ENCODE measurements around the gene SAMD8.
"Not testable (repeated sequence)": the region's sequence is repeated elsewhere in the genome, so short reads cannot be mapped to it uniquely, and the experiment has no call there.

The SAMD8 gene

GRCh38 chr10:75187961-75188426, 76.5 kb downstream of the SAMD8 start:
- intact Hi-C loops (cut with DNase I), result loop anchor here (2.0 kb wide), 1 partner anchor 43 kb away; no protein-coding TSS in a partner anchor
- peak in 6 of 10 donors; percentile 15 to 90 (median 38) for DNase-seq

DNA sequence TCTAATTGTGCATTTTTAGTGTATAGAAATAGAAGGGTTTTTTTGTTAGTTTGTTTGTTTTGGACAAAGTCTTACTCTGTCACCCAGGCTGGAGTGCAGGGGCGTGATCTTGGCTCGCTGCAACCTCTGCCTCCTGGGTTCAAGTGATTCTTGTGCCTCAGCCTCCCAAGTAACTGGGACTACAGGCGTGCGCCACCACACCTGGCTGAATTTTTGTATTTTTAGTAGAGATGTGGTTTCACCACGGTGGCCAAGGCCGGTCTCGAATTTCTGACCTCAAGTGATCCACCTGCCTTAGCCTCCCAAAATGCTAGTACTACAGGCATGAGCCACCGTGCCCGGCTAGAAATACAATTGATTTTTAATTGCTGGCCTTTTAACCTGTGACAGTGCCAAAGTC, 77.1 kb downstream of the SAMD8 start:
- intact Hi-C loops (cut with DNase I), result loop anchor here (2.0 kb wide), 1 partner anchor 42 kb away; no protein-coding TSS in a partner anchor

GRCh38 chr10:75189266-75190096, 78.0 kb downstream of the SAMD8 start:
- no peak for DNase-seq
- intact Hi-C loops (cut with DNase I), result loop anchor here (2.0 kb wide), 1 partner anchor 41 kb away; no protein-coding TSS in a partner anchor

More for the DNA sequence above, 77.1 kb downstream of the SAMD8 start:
- DNase-seq, result not testable (repeated sequence)

GRCh38 chr10:75191821-75192568, 80.5 kb downstream of the SAMD8 start:
- DNase-seq, result no peak
- intact Hi-C loops (cut with DNase I), result no loop called here

- intact Hi-C loops (cut with DNase I); DNase-seq: not testable (repeated sequence)
Observed at GRCh38 chr10:75194625-75195024, 83.2 kb downstream of the SAMD8 start.

GRCh38 chr10:75195035-75195763, 83.7 kb downstream of the SAMD8 start:
- intact Hi-C loops (cut with DNase I), result no loop called here
- DNase-seq, result peak in 1 of 10 donors; percentile 29

GRCh38 chr10:75197066-75197465, 85.6 kb downstream of the SAMD8 start:
- DNase-seq, result peak in 1 of 10 donors; percentile 27
- intact Hi-C loops (cut with DNase I), result no loop called here

GRCh38 chr10:75197906-75198305, 86.5 kb downstream of the SAMD8 start:
- peak in 6 of 10 donors; percentile 25 to 92 (median 40) for DNase-seq
- intact Hi-C loops (cut with DNase I), result no loop called here

GRCh38 chr10:75199949-75200348, 88.5 kb downstream of the SAMD8 start:
- intact Hi-C loops (cut with DNase I); DNase-seq: not testable (repeated sequence)

DNA sequence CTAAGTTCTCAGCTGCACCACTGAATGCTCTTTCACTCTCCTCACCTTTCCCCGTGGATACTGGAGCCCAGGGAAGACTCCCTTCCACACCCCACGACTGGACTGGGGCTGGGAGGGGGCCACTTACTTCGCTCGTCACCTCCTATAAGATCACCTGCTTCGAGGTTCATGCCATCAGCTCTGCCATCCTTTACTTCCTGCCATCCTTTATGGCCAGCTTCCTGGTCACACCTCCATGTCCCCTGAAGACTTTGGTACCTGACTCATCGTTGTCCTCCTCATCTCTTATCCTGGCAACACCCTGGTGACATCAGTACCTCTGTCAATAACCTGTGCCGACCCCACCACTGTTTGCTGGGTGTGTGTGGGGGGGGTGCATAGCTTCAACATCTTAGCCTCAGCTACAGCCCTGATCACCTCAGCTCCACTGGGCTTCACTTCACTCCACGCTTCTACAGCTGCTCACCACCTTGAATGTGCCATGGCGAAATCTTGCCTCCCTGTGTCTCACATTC, 90.4 kb downstream of the SAMD8 start:
- intact Hi-C loops (cut with DNase I), result no loop called here
- no peak for DNase-seq

DNA sequence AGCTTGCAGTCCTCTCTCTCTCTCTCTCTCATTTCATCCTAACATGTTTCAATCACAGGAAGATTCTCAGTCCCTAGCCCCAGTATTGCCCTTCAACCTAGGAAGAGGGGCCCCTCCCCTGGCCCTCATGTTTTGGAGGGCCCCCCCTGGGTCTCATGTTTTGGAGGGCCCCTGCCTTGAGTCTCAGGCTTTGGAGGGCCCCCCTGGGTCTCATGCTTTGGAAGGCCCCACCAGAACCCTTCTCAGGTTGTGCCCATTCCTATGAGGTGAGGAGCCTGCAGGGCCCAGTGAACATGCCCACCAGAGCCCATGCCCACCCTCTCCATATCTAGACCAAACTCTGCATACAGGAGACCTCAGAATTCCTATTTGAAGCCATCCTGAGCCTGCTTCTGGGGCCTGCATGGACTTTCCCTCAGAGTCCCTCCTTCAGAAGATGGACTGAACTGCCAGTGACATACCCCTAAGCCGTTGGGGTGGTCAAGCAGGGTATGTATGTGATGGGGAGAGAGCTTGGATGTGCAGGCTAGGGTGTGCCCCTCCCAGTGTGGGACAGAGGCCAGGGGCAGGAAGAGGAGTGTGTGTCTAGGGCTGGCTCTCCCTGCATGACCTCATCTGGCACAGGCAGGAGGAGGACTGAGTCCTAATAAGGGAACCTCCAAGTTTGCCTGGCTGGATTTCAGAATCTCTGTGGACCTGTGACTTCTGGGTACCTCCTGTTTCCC, 91.0 kb downstream of the SAMD8 start:
- DNase-seq, result no peak
- intact Hi-C loops (cut with DNase I), result no loop called here

DNA sequence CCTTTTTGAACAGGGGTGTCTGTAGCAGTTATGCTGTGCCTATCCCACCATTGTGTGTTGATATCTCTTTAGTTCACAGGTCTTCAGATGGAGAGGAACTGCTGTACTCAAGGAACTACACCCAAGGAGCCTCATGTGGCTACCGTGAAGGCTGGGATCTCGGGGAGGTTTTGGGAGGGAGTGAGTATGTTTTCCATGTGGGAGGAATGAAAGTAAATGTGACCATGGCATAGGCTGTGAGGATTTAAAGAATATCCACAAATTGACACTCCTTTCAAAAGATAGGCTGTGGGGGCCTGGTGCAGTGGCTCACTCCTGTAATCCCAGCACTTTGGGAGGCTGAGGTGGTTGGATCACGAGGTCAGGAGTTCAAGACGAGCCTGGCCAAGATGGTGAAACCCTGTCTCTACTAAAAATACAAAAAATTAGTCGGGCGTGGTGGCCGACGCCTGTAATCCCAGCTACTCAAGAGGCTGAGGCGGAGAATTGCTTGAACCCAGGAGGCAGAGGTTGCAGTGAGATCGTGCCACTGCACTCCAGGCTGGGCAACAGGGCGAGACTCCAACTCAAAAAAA, 91.7 kb downstream of the SAMD8 start:
- peak in 1 of 10 donors; percentile 30 for DNase-seq
- intact Hi-C loops (cut with DNase I), result not testable (repeated sequence)

- intact Hi-C loops (cut with DNase I), result no loop called here
- peak in 1 of 10 donors; percentile 40 for DNase-seq
Observed at GRCh38 chr10:75203724-75204123, 92.3 kb downstream of the SAMD8 start.

- peak in 1 of 10 donors; percentile 21 for DNase-seq
- intact Hi-C loops (cut with DNase I), result no loop called here
Observed at GRCh38 chr10:75205908-75206307, 94.5 kb downstream of the SAMD8 start.

DNA sequence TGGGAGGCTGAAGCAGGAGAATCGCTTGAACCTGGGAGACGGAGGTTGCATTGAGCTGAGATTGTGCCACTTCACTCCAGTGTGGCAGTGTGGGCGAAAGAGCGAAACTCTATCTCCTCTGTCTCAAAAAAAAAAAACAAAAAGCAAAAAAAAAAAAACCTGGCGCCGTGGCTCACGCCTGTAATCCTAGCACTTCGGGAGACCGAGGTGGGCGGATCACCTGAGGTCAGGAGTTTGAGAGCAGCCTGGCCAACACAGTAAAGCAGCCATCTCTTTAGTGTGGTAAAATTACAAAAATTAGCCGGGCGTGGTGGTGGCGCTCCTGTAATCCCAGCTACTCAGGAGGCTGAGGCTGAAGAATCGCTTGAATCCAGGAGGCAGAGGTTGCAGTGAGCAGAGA, 95.2 kb downstream of the SAMD8 start:
- intact Hi-C loops (cut with DNase I), result not testable (repeated sequence)
- DNase-seq, result peak in 1 of 10 donors; percentile 30

DNA sequence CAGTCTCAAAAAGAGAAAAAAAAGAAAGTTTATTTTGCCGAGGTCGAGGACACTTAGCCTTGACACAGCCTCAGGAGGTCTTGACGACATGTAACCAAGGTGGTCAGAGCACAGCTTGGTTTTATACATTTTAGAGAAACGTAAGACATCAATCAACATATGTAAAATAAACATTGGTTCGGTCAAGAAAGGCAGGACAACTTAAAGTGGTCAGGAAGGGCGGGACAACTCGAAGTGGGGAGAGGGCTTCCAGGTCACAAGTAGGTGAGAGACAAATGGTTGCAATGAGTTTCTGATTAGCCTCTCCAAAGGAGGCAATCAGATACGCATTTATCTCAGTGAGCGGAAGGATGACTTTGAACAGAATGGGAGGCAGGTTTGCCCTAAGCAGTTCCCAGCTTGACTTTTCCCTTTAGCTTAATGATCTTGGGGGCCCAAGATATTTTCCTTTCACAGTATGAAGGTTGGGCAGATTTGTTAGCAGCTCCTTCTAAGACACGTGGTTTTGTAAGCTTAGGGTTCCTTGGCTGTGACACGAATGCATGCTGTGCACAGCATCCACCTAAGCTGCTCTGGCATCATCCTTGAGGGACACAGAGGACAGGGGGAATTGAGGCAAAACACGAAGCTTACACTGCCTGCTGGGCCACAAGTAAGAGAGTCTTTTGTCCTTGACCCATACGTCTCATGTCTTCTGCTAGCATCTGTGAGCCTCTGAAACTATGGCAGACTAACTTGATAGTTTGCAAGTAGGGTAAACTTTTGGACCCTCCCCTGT, 95.8 kb downstream of the SAMD8 start:
- intact Hi-C loops (cut with DNase I), result no loop called here

DNA sequence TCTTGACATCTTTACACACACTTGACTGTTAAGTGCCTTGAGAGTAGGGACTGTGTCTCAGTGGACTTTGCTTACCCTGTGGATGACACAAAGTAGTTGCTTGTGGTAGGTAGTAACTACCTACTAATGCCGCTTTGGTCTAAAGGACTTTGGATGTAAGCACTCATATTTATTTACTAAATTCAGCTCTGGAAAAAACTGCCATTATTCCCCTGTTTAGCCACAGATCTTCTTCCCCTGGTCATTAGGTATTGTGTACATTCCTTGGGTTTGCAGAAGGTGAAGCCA, 96.3 kb downstream of the SAMD8 start:
- intact Hi-C loops (cut with DNase I), result no loop called here
- DNase-seq, result no peak

More for the DNA sequence above, 95.8 kb downstream of the SAMD8 start:
- DNase-seq, result peak in 1 of 10 donors; percentile 1

DNA sequence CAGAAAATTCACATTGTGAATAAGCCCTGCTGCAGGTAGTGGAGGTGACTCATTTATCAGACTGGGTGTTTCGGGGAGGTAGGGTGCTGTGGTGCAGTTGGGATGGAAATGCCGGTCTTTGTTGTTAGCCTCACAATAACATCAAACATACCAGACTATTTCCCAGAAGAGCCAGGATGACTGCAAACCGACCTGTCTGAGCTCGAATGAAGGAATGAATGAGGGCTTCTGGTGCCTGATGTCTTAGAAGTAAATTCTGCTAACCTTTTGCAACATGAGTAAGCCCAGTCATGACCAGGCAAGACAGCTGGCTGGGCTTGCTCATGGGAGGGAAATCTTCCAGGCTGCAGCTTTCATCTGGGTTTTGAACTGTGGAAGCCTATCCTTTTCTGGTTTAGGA, 96.7 kb downstream of the SAMD8 start:
- intact Hi-C loops (cut with DNase I), result no loop called here
- peak in 1 of 10 donors; percentile 18 for DNase-seq

Data from posterior cingulate gyrus (tissue), 11 donors.